PC-9 (cell line): ENCODE results near the gene SYTL1.

ENCODE experiments used
- CTCF ChIP-seq: fragments of 200-600 bp; sonication (generic); conservative IDR thresholded peaks from 2 replicates; pipeline ENCODE4 v1.6.1; 2017; ENCODE audit warnings: mixed run types, antibody characterized with exemption, mild to moderate bottlenecking, moderate library complexity
- EZH2 ChIP-seq: fragments of 200-600 bp; sonication (generic); IDR thresholded peaks from 2 replicates; pipeline ENCODE4 v1.8.0; 2017; ENCODE audit warnings: antibody characterized with exemption, low read depth

- TF ChIP-seq CTCF (no peak), EZH2 (no peak)
Observed at GRCh38 chr1:27380224-27380623, 38.4 kb downstream of the SYTL1 start.
